Loucy (cell line): ENCODE data around the gene EPHA2.

ENCODE experiments used
- EZH2phosphoT487 ChIP-seq: fragments of 200-600 bp; IDR thresholded peaks from 2 replicates; pipeline ENCODE4 v1.6.1; 2018; ENCODE audit warnings: antibody characterized with exemption, mild to moderate bottlenecking, moderate library complexity, borderline replicate concordance
- TF ChIP-seq, protein P1 (sequence below): fragments of 200-600 bp; sonication (generic); conservative IDR thresholded peaks from 2 replicates; pipeline ENCODE4 v1.5.1; 2014; ENCODE audit warnings: mild to moderate bottlenecking, antibody characterized with exemption, low read length

DNA sequence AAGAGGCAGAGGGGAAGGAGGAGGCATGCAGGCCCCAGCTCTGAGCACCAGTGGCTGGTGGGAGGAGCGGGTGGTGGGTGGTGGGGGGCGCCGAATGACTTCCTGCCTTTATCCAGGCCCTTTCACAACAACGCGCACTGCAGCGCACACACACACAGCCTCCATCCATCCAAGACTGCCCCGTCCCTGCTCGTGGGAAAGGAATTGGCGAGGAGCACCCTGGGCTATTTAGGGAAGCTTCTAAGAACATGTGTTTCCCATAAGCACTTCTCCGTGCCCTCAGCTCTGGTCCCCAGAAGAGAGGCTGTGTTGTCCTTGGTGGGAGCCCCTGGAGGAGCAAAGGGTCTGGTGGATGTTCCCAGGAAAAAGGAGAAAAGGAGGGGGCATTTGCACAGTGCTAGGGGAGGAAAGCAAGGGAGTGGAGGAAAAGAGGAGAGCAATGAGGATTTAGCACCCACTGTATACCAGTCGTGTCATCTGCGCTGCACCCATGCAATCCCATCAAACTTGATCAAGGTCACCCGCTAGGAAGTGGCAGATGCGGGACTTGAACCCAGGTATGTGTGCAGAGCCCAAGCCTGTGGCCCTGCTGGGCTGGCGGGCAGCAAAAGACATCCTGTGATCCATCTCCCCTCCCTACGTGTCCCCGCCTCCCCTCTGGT is 28.1 kb downstream of the EPHA2 start:
- TF ChIP-seq, protein P1, sequence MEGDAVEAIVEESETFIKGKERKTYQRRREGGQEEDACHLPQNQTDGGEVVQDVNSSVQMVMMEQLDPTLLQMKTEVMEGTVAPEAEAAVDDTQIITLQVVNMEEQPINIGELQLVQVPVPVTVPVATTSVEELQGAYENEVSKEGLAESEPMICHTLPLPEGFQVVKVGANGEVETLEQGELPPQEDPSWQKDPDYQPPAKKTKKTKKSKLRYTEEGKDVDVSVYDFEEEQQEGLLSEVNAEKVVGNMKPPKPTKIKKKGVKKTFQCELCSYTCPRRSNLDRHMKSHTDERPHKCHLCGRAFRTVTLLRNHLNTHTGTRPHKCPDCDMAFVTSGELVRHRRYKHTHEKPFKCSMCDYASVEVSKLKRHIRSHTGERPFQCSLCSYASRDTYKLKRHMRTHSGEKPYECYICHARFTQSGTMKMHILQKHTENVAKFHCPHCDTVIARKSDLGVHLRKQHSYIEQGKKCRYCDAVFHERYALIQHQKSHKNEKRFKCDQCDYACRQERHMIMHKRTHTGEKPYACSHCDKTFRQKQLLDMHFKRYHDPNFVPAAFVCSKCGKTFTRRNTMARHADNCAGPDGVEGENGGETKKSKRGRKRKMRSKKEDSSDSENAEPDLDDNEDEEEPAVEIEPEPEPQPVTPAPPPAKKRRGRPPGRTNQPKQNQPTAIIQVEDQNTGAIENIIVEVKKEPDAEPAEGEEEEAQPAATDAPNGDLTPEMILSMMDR, result no peak
- TF ChIP-seq EZH2phosphoT487, result no peak
